HEK293 (cell line): ENCODE data around the gene SPC24.
"Not testable (repeated sequence)": the region's sequence is repeated elsewhere in the genome, so short reads cannot be mapped to it uniquely, and the experiment has no call there.

Source experiments
- CTCF ChIA-PET: fragments of 350-600 bp; formaldehyde crosslinking; extraction: SDS; loops from one replicate; lab custom pipeline; 2021; ENCODE audit warnings: antibody characterized with exemption; lab: Yijun Ruan, JAX
- POLR2A ChIA-PET: fragments of 300-600 bp; formaldehyde crosslinking; extraction: SDS; loops from one replicate; lab custom pipeline; 2020; ENCODE audit warnings: antibody characterized with exemption, inconsistent platforms; lab: Yijun Ruan, JAX
- H3K27ac ChIP-seq: fragments of 200-500 bp; sonication (Bioruptor generic); 2 replicates; pipeline ENCODE4 v1.5.1; 2014; ENCODE audit warnings: low read depth, low read length, control low read depth, inconsistent platforms; ENCODE audit errors: extremely low read depth
- H3K36me3 ChIP-seq, 2 experiments: fragments of 200-500 bp in 1 of 2; sonication (Bioruptor generic) in 1 of 2; 1 replicate in 1 of 2; 2 replicates in 1 of 2; pipeline ENCODE4 v1.5.1; 2014 to 2017; ENCODE audit warnings: inconsistent platforms in 2 of 2, low read length in 2 of 2; ENCODE audit not compliant: control insufficient read depth in 2 of 2, insufficient read depth in 1 of 2
- H3K4me1 ChIP-seq: fragments of 200-500 bp; sonication (Bioruptor generic); 2 replicates; pipeline ENCODE4 v1.5.1; 2014; ENCODE audit warnings: mild to moderate bottlenecking, low read length, inconsistent platforms; ENCODE audit not compliant: control insufficient read depth, insufficient read depth
- H3K4me3 ChIP-seq: 2 replicates; pipeline ENCODE4 v1.5.1; 2011; ENCODE audit warnings: low read depth, mild to moderate bottlenecking, control low read depth, low read length, moderate library complexity
- H3K9me3 ChIP-seq: fragments of 200-500 bp; sonication (Bioruptor generic); 2 replicates; pipeline ENCODE4 v1.5.1; 2014; ENCODE audit warnings: low read depth, low read length, inconsistent platforms; ENCODE audit not compliant: control insufficient read depth, insufficient read depth
- EGR2 ChIP-seq: fragments of 450-650 bp; formaldehyde crosslinking; IDR thresholded peaks from 2 replicates; pipeline ENCODE4 v1.5.1; 2016; ENCODE audit warnings: low read depth, missing biosample characterization, missing genetic modification characterization
- GLIS1 ChIP-seq: fragments of 450-650 bp; formaldehyde crosslinking; IDR thresholded peaks from 2 replicates; pipeline ENCODE4 v1.5.1; 2016; ENCODE audit warnings: missing biosample characterization, missing genetic modification characterization
- GLIS2 ChIP-seq: fragments of 450-650 bp; formaldehyde crosslinking; IDR thresholded peaks from 2 replicates; pipeline ENCODE4 v1.5.1; 2016; ENCODE audit warnings: missing biosample characterization, missing genetic modification characterization
- HIC1 ChIP-seq: fragments of 450-650 bp; formaldehyde crosslinking; IDR thresholded peaks from 2 replicates; pipeline ENCODE4 v1.5.1; 2016; ENCODE audit warnings: missing biosample characterization, missing genetic modification characterization
- KLF10 ChIP-seq: fragments of 450-650 bp; IDR thresholded peaks from 2 replicates; pipeline ENCODE4 v1.5.1; 2018; ENCODE audit warnings: missing biosample characterization, mild to moderate bottlenecking, missing genetic modification characterization
- RBAK ChIP-seq: fragments of 450-650 bp; formaldehyde crosslinking; IDR thresholded peaks from 2 replicates; pipeline ENCODE4 v1.5.1; 2016; ENCODE audit warnings: missing biosample characterization, missing genetic modification characterization
- ZBTB21 ChIP-seq: fragments of 450-650 bp; formaldehyde crosslinking; IDR thresholded peaks from 2 replicates; pipeline ENCODE4 v1.5.1; 2017; ENCODE audit warnings: missing biosample characterization, missing genetic modification characterization
- ZFHX2 ChIP-seq: fragments of 450-650 bp; formaldehyde crosslinking; conservative IDR thresholded peaks from 2 replicates; pipeline ENCODE4 v1.5.1; 2016; ENCODE audit warnings: missing biosample characterization, missing genetic modification characterization
- ZNF121 ChIP-seq: fragments of 450-650 bp; formaldehyde crosslinking; IDR thresholded peaks from 2 replicates; pipeline ENCODE4 v1.5.1; 2016; ENCODE audit warnings: missing biosample characterization, missing genetic modification characterization
- ZNF148 ChIP-seq: fragments of 450-650 bp; formaldehyde crosslinking; IDR thresholded peaks from 2 replicates; pipeline ENCODE4 v1.5.0; 2017; ENCODE audit warnings: missing biosample characterization, missing genetic modification characterization, borderline replicate concordance
- ZNF18 ChIP-seq: fragments of 450-650 bp; formaldehyde crosslinking; IDR thresholded peaks from 2 replicates; pipeline ENCODE4 v1.5.1; 2016; ENCODE audit warnings: missing biosample characterization, missing genetic modification characterization
- ZNF362 ChIP-seq: fragments of 450-650 bp; formaldehyde crosslinking; IDR thresholded peaks from 2 replicates; pipeline ENCODE4 v1.5.1; 2016; ENCODE audit warnings: missing biosample characterization, missing genetic modification characterization
- ZNF423 ChIP-seq: fragments of 450-650 bp; formaldehyde crosslinking; IDR thresholded peaks from 2 replicates; pipeline ENCODE4 v1.5.1; 2016; ENCODE audit warnings: missing biosample characterization, missing genetic modification characterization
- ZNF610 ChIP-seq: fragments of 450-650 bp; formaldehyde crosslinking; IDR thresholded peaks from 2 replicates; pipeline ENCODE4 v1.5.1; 2016; ENCODE audit warnings: missing biosample characterization, missing genetic modification characterization, borderline replicate concordance
- ZNF629 ChIP-seq: fragments of 450-650 bp; formaldehyde crosslinking; IDR thresholded peaks from 2 replicates; pipeline ENCODE4 v1.5.1; 2017; ENCODE audit warnings: missing biosample characterization, missing genetic modification characterization
- ZNF639 ChIP-seq: fragments of 450-650 bp; formaldehyde crosslinking; IDR thresholded peaks from 2 replicates; pipeline ENCODE4 v1.5.1; 2016; ENCODE audit warnings: missing biosample characterization, missing genetic modification characterization
- ZNF664 ChIP-seq: fragments of 450-650 bp; formaldehyde crosslinking; IDR thresholded peaks from 2 replicates; pipeline ENCODE4 v1.5.1; 2016; ENCODE audit warnings: missing biosample characterization, missing genetic modification characterization
- ZSCAN23 ChIP-seq: fragments of 450-650 bp; formaldehyde crosslinking; IDR thresholded peaks from 2 replicates; pipeline ENCODE4 v1.5.1; 2016; ENCODE audit warnings: missing biosample characterization, missing genetic modification characterization

SPC24 gene

GRCh38 chr19:11141937-11142527, 13.6 kb downstream of the SPC24 start (continued):
- TF ChIP-seq ZNF18: peak; percentile 56; the same call in 1 of the 2 replicates
- no peak for TF ChIP-seq ZSCAN23 (tag by site-specific recombination)
- no peak for TF ChIP-seq ZNF639 (tag by site-specific recombination)
- no peak for TF ChIP-seq EGR2 (tag by site-specific recombination)

- TF ChIP-seq RBAK (tag by site-specific recombination) (no peak), ZNF610 (tag by site-specific recombination) (no peak), ZNF664 (tag by site-specific recombination) (no peak), ZNF362 (tag by site-specific recombination) (peak; percentile 53), ZNF423 (tag by site-specific recombination) (no peak), GLIS1 (peak; percentile 29)
- Histone ChIP-seq H3K4me3 (no peak overlapping the region), H3K27ac (no peak overlapping the region), H3K36me3 (peaks cover 3 to 12% of the 10 kb centered on the region in 2 experiments; a peak in 2 of 3 replicates), H3K9me3 (no peaks in the 10 kb centered on the region), H3K4me1 (peaks cover 26% of the 10 kb centered on the region)
- ChIA-PET POLR2A (no interaction called here), CTCF (no interaction called here)
These were observed 14.7 kb downstream of the SPC24 start for GRCh38 chr19:11140896-11141295.

- peaks cover 26% of the 10 kb centered on the region for H3K4me1 ChIP-seq
- H3K36me3 ChIP-seq, H3K27ac ChIP-seq, H3K9me3 ChIP-seq, H3K4me3 ChIP-seq: not testable (repeated sequence)
- ChIA-PET POLR2A (interaction anchor here (1.1 to 2.0 kb wide), 2 partner anchors 15 to 49 kb away, joined by 4 to 20 read pairs; partner anchors contain the start of gene SPC24), CTCF (interaction anchor here (0.7 to 4.3 kb wide), 2 partner anchors 17 to 64 kb away, joined by 5 to 44 read pairs; no protein-coding TSS in a partner anchor)
- peak; percentile 41; the same call in 1 of the 2 replicates for TF ChIP-seq ZNF121 (tag by site-specific recombination)
These were observed 15.5 kb downstream of the SPC24 start for GRCh38 chr19:11140023-11140538.

GRCh38 chr19:11138601-11139300, 16.8 kb downstream of the SPC24 start:
- Histone ChIP-seq H3K4me1 (peaks cover 26% of the 10 kb centered on the region), H3K4me3 (no peak overlapping the region; the same call in 1 of the 2 replicates)
- 0 out of 2 replicates have a peak, but pooled peaks have one; percentile 79 for TF ChIP-seq GLIS2 (tag by site-specific recombination)
- TF ChIP-seq ZBTB21: peak; percentile 46; the same call in 1 of the 2 replicates
- peak; percentile 87; the same call in 1 of the 2 replicates for TF ChIP-seq HIC1 (tag by site-specific recombination)
- TF ChIP-seq ZNF629: peak; percentile 81
- no peak for TF ChIP-seq ZNF148
- TF ChIP-seq KLF10 (tag by site-specific recombination): peak; percentile 35; the same call in 1 of the 2 replicates
- TF ChIP-seq ZFHX2 (tag by site-specific recombination): peak; percentile 83

More at GRCh38 chr19:11138601-11139300, 16.8 kb downstream of the SPC24 start:
- Histone ChIP-seq H3K36me3 (peaks cover 0 to 2% of the 10 kb centered on the region in 2 experiments; a peak in 1 of 3 replicates), H3K27ac (no peak overlapping the region), H3K9me3 (no peaks in the 10 kb centered on the region)
- CTCF ChIA-PET: interaction anchor here (0.5 to 4.3 kb wide), 13 partner anchors 8 to 1868 kb away, joined by 3 to 44 read pairs (median 3); no protein-coding TSS in a partner anchor
- POLR2A ChIA-PET: interaction anchor here (0.5 to 2.3 kb wide), 7 partner anchors 10 to 202 kb away, joined by 3 to 20 read pairs (median 4); partner anchors contain the start of gene SPC24
